HFF-Myc (cell line): ENCODE measurements around the gene SLIT1.

Source experiments
- DNase-seq: peaks from one replicate; pipeline ENCODE4 v3.0.0-alpha.2; 2011; ENCODE audit warnings: low read depth; ENCODE audit errors: extremely low read depth
- H3K4me3 ChIP-seq: replicated peaks from 2 replicates; pipeline ENCODE4 v1.5.1; 2011; ENCODE audit warnings: low read depth, mild to moderate bottlenecking, control low read depth, low read length
- TF ChIP-seq, protein P1 (sequence below): IDR thresholded peaks from 2 replicates; pipeline ENCODE4 v1.5.1; 2012; ENCODE audit warnings: mild to moderate bottlenecking, low read depth, low read length, control low read depth; ENCODE audit errors: missing control alignments

The SLIT1 gene

GRCh38 chr10:97071496-97071895 lies 114.3 kb downstream of the SLIT1 start:
- TF ChIP-seq, protein P1, sequence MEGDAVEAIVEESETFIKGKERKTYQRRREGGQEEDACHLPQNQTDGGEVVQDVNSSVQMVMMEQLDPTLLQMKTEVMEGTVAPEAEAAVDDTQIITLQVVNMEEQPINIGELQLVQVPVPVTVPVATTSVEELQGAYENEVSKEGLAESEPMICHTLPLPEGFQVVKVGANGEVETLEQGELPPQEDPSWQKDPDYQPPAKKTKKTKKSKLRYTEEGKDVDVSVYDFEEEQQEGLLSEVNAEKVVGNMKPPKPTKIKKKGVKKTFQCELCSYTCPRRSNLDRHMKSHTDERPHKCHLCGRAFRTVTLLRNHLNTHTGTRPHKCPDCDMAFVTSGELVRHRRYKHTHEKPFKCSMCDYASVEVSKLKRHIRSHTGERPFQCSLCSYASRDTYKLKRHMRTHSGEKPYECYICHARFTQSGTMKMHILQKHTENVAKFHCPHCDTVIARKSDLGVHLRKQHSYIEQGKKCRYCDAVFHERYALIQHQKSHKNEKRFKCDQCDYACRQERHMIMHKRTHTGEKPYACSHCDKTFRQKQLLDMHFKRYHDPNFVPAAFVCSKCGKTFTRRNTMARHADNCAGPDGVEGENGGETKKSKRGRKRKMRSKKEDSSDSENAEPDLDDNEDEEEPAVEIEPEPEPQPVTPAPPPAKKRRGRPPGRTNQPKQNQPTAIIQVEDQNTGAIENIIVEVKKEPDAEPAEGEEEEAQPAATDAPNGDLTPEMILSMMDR: no peak
- DNase-seq: no peak

GRCh38 chr10:97069576-97070362 lies 116.0 kb downstream of the SLIT1 start:
- TF ChIP-seq, protein P1: no peak
- no peak overlapping the region for H3K4me3 ChIP-seq
- DNase-seq: peak; percentile 17

More at GRCh38 chr10:97071496-97071895, 114.3 kb downstream of the SLIT1 start:
- no peak overlapping the region for H3K4me3 ChIP-seq

DNA sequence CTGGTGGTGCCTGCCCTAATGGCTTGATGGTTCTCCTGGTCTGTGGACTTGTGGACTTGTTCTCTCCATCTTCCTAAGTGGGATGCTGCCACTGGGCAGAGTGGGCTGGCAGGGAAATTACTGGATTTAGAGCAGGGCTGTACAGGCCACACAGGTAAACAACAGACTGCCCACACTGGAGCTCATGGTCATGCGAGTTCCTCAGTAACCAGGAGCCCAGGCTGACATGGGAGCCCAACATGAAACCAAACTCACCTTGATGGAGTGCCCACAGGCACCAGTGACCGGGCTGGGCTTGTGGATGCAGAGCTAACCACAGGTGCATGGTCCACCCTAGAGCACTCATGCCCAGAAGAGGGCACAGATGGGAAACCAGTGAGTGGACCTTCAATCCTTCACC lies 116.7 kb downstream of the SLIT1 start:
- no peak overlapping the region for H3K4me3 ChIP-seq
- TF ChIP-seq, protein P1: no peak
- DNase-seq: no peak

- TF ChIP-seq, protein P1: no peak
- H3K4me3 ChIP-seq: no peak overlapping the region
- no peak for DNase-seq
These were observed 117.9 kb downstream of the SLIT1 start for GRCh38 chr10:97067716-97068391.

DNA sequence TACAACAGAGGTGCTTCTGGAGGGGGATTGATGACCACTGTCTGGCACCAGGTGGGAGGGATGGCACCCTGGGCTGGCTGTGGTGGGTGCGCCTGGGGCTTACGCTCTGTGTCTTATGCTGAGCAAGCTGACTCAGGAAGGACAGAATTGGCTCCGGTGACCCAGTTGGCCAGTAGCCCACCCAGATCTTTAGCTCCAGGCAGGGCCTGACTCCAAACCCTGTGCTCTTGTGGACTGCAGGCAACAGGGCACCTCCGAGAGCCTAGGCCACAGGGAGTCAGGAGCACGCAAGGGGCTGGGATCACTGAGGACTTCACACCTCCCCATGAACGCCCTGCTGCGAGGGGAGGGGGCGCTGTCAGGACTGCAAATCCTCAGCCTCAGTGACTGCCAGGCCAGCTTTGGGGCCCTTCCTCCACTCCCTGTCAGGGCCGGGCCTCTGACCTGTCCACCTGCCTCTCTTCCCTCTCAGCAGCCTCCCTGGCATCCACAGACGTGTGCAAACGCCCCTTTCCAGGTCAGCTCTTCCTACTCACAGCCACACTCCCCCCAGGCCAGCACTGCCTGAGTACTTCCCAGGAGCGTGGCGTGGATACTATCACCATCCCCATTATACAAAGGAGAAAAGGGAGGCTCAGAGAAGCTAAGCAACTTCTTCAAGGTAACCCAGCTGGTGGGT lies 118.7 kb downstream of the SLIT1 start:
- no peak for DNase-seq
- TF ChIP-seq, protein P1: no peak
- H3K4me3 ChIP-seq: no peak overlapping the region

GRCh38 chr10:97065686-97066660 lies 119.8 kb downstream of the SLIT1 start:
- DNase-seq: no peak

More at GRCh38 chr10:97065686-97066660, 119.8 kb downstream of the SLIT1 start:
- no peak overlapping the region for H3K4me3 ChIP-seq
- TF ChIP-seq, protein P1: no peak
